Smooth muscle cell of the brain vasculature (primary cell): ENCODE data around the gene GPR171.
"Not testable (repeated sequence)": the region's sequence is repeated elsewhere in the genome, so short reads cannot be mapped to it uniquely, and the experiment has no call there.

Experiments used
- DNase-seq: peaks from one replicate; pipeline ENCODE4 v3.0.0-alpha.2; 2012; ENCODE audit warnings: low read depth, low spot score

Gene GPR171

DNA sequence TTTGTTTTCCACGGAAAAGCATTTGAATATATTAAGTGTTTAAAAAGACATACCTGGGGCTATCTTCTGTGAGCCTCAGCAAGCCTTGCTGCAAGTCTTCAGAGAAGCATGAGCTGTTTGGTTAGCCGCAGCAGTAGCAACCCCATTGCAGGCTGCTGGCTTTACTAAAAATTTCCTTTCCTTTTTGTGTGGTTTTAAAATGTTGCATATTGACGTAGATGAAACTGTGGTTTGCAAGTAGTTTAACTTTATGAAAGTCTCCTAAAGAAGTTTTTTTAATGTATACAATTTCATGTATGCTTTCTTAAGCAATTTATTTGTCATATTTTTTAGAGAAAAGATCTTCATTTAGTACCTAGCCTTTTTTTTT, at the start of gene GPR171:
TSS of gene GPR171 (minus strand) at position 166 of the 370 bp plus-strand sequence. CDS start 3,830 bp downstream, outside the sequence.
- no peak for DNase-seq

GRCh38 chr3:151248772-151249337, 45.8 kb upstream of the GPR171 start:
- DNase-seq, result no peak

DNA sequence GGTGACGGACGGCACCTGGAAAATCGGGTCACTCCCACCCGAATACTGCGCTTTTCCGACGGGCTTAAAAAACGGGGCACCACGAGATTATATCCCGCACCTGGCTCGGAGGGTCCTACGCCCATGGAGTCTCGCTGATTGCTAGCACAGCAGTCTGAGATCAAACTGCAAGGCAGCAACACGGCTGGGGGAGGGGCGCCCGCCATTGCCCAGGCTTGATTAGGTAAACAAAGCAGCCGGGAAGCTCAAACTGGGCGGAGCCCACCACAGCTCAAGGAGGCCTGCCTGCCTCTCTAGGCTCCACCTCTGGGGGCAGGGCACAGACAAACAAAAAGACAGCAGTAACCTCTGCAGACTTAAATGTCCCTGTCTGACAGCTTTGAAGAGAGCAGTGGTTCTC, 39.0 kb upstream of the GPR171 start:
- DNase-seq, result not testable (repeated sequence)

DNA sequence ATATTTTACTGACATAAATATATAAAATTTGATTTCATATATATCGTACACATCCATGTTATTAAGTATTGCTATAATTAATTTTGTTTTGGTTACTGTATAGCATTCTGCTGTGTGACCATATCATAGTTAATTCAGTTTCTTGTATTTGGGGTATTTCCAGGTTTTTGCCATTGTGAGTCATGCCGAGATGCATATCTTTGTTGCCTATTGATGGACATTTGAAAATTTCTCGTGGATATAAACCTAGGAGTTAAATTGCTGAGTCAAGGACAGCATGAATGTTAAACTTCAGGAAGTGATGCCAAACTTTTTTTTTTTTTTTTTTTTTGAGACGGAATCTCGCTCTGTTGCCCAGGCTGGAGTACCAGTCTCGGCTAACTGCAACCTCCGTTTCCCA, 33.7 kb upstream of the GPR171 start:
- no peak for DNase-seq

DNA sequence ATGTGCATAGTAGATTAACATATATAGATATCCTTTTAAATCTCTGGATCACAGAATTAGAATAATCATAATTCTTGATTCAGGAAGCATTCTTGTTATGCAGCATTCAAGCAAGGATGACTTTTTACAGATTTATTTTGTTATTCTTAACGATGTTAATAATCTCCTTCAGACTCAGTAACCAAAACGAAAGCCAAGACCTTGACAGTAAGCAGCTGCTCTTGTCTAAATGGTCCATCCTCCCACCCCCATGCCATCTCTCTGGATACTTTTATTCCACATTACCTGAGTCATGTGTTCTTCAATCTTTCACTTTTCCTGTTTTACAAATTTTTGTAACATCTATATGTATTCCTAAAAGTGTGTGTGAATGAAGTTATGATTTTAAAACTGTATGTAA, 33.3 kb upstream of the GPR171 start:
- DNase-seq, result no peak

DNA sequence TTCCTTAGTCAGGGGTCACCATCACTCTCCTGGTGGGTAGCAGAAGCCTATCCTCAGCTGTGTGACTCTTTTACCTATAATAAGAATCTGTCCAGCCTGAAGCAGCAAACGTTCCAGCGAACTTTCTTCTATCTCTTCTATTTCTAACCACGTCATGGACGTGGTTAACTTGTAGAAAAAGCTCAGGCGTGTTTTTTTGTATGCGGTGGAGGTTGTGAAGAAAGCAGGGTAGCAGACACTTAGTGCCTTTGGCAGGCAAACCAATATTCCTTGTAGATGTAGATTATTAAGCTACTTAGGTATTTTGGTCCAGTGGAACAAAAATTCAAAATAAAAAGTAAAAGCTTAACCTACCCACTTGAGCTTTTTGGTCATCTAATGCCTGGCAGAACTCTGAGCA, 31.8 kb upstream of the GPR171 start:
- no peak for DNase-seq

- no peak for DNase-seq
These were observed 30.0 kb upstream of the GPR171 start for GRCh38 chr3:151232991-151233390.

DNA sequence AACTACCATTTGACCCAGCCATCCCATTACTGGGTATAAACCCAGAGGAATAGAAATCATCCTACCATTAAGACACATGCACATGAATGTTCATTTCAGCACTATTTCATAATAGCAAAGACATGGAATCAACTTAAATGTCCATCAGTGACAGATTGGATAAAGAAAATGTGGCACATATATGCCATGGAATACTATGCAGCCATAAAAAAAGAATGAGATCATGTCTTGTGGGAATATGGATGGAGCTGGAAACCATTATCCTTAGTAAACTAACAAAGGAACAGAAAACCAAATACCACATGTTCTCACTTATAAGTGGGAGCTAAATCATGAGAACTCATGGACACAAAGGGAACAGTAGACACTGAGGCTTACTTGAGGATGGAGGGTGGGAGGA, 29.4 kb upstream of the GPR171 start:
- DNase-seq, result not testable (repeated sequence)

DNA sequence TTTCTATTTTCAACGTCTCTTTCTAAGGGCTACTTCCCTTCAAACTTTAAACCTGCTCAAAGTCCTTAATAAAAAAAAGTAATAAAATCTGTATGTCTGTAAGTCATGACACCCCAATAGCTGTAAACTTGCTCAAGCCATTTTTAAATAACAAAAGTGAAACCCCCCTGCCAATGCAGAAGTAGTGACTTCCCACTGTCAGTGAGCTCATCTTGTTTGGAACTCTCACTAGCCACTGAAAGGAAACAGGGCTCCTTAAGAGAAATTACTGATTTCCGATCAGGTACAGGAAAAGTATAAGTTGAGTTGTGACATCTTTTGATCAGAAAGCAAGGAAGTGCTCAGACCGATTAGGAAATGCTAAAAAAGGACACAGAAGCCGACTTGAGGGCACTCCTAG, 27.6 kb upstream of the GPR171 start:
- no peak for DNase-seq

DNA sequence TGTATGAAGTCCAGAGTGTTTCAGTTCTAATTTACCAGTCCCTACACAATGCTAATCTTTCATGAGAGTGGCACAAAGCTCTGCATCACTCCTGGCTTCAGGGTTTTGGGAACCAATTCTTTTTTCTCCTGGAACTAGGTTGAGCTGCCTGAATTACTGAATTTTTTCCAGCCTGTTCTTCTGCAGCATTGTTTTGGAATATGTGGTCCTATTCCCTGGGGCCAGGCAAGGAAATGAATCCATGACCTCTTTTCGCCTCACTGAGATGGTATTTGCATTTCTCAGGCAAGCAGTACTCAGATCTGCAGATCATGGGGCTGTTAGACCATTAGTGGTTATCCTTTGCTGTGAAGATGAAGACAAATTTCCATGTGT, 25.6 kb upstream of the GPR171 start:
- peak; percentile 49 for DNase-seq

- peak; percentile 83 for DNase-seq
These were observed 25.0 kb upstream of the GPR171 start for GRCh38 chr3:151227807-151228665.

DNA sequence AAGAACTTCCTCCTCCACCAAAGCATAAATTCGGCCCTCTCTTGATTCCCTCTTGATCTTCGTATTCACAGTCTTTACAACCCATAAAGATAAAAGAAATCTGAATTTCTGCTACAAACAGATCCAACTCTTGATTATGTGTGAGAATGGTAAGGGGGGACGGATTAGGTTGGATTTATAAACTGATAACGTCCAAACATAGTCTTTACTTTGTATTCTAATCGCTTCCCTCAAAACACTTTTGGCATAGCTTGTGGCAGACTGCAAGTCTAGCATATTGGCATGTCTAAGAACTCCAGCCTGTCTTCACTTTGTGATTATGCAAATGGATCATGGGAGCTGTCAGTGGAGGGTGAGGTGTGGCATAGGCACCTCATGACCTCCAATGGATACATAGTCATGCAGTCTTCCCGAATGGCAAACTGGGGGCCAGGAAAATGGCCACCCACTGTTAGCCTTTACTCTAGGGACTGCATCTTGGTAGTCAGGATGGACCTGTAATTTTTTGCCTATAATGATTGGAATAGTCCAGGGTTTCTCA, 24.3 kb upstream of the GPR171 start:
- no peak for DNase-seq

DNA sequence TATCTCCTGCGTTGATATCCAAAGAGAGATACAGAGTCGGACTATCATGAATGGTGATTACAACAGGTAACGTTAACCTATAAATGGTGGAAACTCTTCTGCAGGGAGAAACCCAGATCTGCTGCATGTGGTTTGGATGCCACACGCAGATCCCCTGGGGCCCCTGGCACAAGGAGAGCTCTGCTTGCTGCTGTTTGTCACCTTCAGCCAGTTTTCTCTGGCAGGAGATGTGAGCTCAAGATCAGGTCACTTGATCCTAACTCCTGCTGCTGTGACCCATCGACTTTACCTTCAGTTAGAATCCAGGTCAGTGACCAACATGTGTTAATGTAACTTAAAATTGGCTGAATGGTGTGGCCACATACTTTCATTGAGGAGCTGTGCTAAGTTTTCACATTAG, 23.8 kb upstream of the GPR171 start:
- no peak for DNase-seq

DNA sequence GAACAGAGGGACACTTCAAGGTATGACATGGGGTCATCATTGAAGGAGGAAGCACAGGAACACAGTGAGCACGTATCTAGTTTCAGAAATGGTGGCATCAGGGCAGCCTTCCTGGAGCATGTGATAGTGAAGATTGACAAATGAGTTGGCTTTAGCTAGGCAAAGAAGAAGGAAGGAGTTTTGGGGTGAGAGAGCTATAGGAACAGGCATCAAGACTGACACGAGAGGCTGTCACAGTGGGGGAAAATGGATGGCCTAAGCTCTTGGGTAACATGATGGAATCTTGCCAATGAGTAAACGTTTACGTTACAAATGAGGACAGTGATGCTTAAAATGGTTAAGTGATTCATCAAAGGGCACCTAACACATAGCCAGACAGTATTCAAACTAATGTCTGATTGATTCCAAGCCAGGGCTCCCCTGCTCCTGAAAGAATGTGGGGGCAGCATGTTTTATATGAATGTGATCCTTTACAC, 23.1 kb upstream of the GPR171 start:
- DNase-seq, result no peak

- no peak for DNase-seq
These were observed 22.3 kb upstream of the GPR171 start for GRCh38 chr3:151225040-151225975.

- DNase-seq, result no peak
These were observed 21.4 kb upstream of the GPR171 start for GRCh38 chr3:151224268-151224866.

- no peak for DNase-seq
These were observed 16.0 kb upstream of the GPR171 start for GRCh38 chr3:151219056-151219455.

- no peak for DNase-seq
These were observed 15.1 kb upstream of the GPR171 start for GRCh38 chr3:151218136-151218535.

GRCh38 chr3:151216641-151217607, 13.9 kb upstream of the GPR171 start:
- DNase-seq, result no peak

GRCh38 chr3:151214459-151214858, 11.4 kb upstream of the GPR171 start:
- DNase-seq, result no peak
